Fibroblast of villous mesenchyme (primary cell): ENCODE results near the gene PUM1. TPM values are rescaled to one million over a fixed set of nuclear protein-coding genes. Genes with fewer than 3 reads are reported as not detected.

Source experiments
- DNase-seq: peaks from one replicate; pipeline ENCODE4 v3.0.0-alpha.2; 2010; ENCODE audit warnings: low read depth
- H3K4me3 ChIP-seq: 2 replicates; pipeline ENCODE4 v1.5.1; 2011; ENCODE audit warnings: low read depth, mild to moderate bottlenecking, low read length
- CTCF ChIP-seq: IDR thresholded peaks from 2 replicates; pipeline ENCODE4 v1.5.1; 2012; ENCODE audit warnings: low read depth, mild to moderate bottlenecking, low read length; ENCODE audit not compliant: insufficient read depth
- total RNA-seq: library from RNA; depleted of rRNA; stranded (reverse); fragments of >200 nt; gene quantifications from 2 replicates; pipeline ENCODE4 v1.2.3, GENCODE V29; 2012

The PUM1 gene
- total RNA-seq, 1 donor, result 81.6 TPM

GRCh38 chr1:30968220-30968971 is 97.1 kb downstream of the PUM1 start:
- TF ChIP-seq CTCF, result no peak
- DNase-seq, result no peak
- no peak overlapping the region for H3K4me3 ChIP-seq

- no peak overlapping the region for H3K4me3 ChIP-seq
- TF ChIP-seq CTCF, result no peak
- peak; percentile 83 for DNase-seq
Measured at GRCh38 chr1:30966690-30967369, 98.7 kb downstream of the PUM1 start.

GRCh38 chr1:30965924-30966599 is 99.5 kb downstream of the PUM1 start:
- no peak for DNase-seq
- TF ChIP-seq CTCF, result no peak
- H3K4me3 ChIP-seq, result no peak overlapping the region

DNA sequence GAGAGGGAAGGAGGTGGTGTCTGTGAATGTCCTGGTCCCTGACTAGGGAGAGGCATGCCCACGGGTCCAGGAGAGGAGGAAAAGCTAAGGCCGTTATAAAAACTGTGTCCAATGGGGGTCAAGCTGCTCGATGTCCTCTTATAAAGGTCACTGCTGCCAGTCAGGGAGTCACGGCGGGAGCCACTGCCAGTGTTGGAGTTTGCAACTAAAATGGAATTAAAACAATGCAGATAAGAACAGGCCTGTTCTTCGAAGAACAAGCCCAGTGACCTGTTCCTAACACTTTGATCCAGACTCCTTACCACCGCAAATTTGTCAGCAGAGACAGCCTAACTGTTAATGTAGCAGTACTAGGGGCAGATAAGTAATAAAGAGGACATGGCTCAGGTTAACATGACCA is 100.8 kb downstream of the PUM1 start:
- TF ChIP-seq CTCF, result no peak
- no peak for DNase-seq

GRCh38 chr1:30962609-30963508 is 102.7 kb downstream of the PUM1 start:
- peak; percentile 75 for DNase-seq
- no peak overlapping the region for H3K4me3 ChIP-seq
- no peak for TF ChIP-seq CTCF

More for the DNA sequence above, 100.8 kb downstream of the PUM1 start:
- H3K4me3 ChIP-seq, result no peak overlapping the region

GRCh38 chr1:30957560-30958222 is 107.8 kb downstream of the PUM1 start:
- no peak overlapping the region for H3K4me3 ChIP-seq
- TF ChIP-seq CTCF, result no peak
- no peak for DNase-seq
